Renal cortex interstitium (tissue), 11 donors: ENCODE data around the gene CCND1. TPM values are rescaled to one million over a fixed set of nuclear protein-coding genes. Genes with fewer than 3 reads are reported as not detected.

Experiments
- DNase-seq, 11 donors: peaks; one replicate each; pipeline ENCODE4 v3.0.0-alpha.2; 2013; ENCODE audit warnings: low read depth in 9 of 11, low spot score in 4 of 11; ENCODE audit errors: extremely low read depth in 1 of 11
- polyA plus RNA-seq, 3 donors: library from polyadenylated mRNA; unstranded; fragments of 120-200 nt; gene quantifications; one replicate each; pipeline ENCODE4 v1.2.1, GENCODE V29; 2013; ENCODE audit not compliant: insufficient read length in 3 of 3

CCND1 gene
- polyA plus RNA-seq, 3 donors = 150 to 160 (median 160) TPM

- DNase-seq = no peak
Measured at GRCh38 chr11:69696749-69697468, 56.0 kb downstream of the CCND1 start.

GRCh38 chr11:69697469-69697843, 56.5 kb downstream of the CCND1 start:
- DNase-seq = no peak

- no peak for DNase-seq
Measured at GRCh38 chr11:69697861-69698260, 56.9 kb downstream of the CCND1 start.

- no peak for DNase-seq
Measured at GRCh38 chr11:69698362-69698761, 57.4 kb downstream of the CCND1 start.

GRCh38 chr11:69699213-69699612, 58.3 kb downstream of the CCND1 start:
- no peak for DNase-seq

GRCh38 chr11:69700278-69701140, 59.6 kb downstream of the CCND1 start:
- DNase-seq = peak in 9 of 11 donors; percentile 55 to 81 (median 64)

- no peak for DNase-seq
Measured at GRCh38 chr11:69702239-69702691, 61.3 kb downstream of the CCND1 start.

- DNase-seq = no peak
Measured at GRCh38 chr11:69702769-69703452, 62.0 kb downstream of the CCND1 start.

- no peak for DNase-seq
Measured at GRCh38 chr11:69703453-69703767, 62.5 kb downstream of the CCND1 start.

Other genes starting within 250 kb of the CCND1 start
- under 1 TPM; 0.06 to 0.09 (median 0.08) TPM for gene LINC01488, start 159.5 kb upstream of the CCND1 start, polyA plus RNA-seq
- 10 to 100 TPM; 22.2 to 42.9 (median 30.7) TPM for gene LTO1, start 34.2 kb downstream of the CCND1 start, polyA plus RNA-seq
- under 1 TPM; 0.50 to 0.93 (median 0.59) TPM for gene FGF19, start 62.9 kb downstream of the CCND1 start, polyA plus RNA-seq
- gene FGF4, start 134.2 kb downstream of the CCND1 start, polyA plus RNA-seq = under 1 TPM in 1 of 3 donors, not detected in 2; 0.05 TPM
- not detected for gene FGF3, start 178.3 kb downstream of the CCND1 start, polyA plus RNA-seq